Measurements from ENCODE around the gene BMPR1B.

The BMPR1B gene

GRCh38 chr4:94918543-94918942 is 160.8 kb downstream of the BMPR1B start:
- no peak for DNase-seq

DNA sequence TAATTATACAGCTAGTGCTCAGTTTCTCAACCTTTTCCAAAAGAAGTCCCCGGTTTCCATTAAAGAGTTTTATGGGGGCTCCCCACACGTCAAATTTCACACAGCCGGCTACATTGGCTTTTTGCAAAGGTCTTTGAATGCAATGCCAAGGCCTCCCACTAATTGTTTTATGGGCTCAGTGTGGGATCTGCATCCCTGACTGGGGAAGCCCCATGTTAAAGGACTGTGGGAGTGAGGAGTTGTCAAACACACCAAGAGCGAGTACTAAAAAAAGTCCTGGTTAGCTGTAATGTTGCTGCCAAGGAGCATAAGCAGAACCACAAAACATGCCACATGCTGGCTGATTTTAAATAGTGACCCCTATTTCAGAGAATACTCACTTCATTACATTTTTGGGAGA is 162.6 kb downstream of the BMPR1B start:
- no peak for DNase-seq

GRCh38 chr4:94924566-94924965 is 166.8 kb downstream of the BMPR1B start:
- DNase-seq: no peak

GRCh38 chr4:94925764-94926347 is 168.1 kb downstream of the BMPR1B start:
- no peak for DNase-seq

GRCh38 chr4:94926936-94927335 is 169.2 kb downstream of the BMPR1B start:
- DNase-seq: no peak

- no peak for DNase-seq
Measured at GRCh38 chr4:94927696-94928095, 169.9 kb downstream of the BMPR1B start.

- DNase-seq: no peak
Measured at GRCh38 chr4:94929696-94930095, 171.9 kb downstream of the BMPR1B start.

- no peak for DNase-seq
Measured at GRCh38 chr4:94931626-94932025, 173.9 kb downstream of the BMPR1B start.

DNA sequence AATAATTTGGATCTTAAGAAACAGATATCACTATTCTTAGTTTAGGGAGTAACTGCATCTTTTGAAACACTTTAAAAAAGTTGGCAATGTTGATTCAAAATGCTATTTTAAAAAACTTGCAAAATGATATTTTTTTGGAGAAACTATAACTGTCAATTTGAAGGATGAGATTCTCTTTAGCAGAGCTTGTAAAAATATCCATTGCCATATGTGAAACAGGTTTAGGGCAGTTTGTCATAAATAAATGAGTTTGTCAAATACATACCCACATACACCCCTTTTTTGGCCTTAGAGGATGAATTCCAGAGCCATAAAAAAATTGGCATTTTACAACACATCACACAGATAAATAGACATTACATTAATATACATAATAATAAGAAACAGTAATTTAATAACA is 174.6 kb downstream of the BMPR1B start:
- no peak for DNase-seq

GRCh38 chr4:94933799-94934198 is 176.0 kb downstream of the BMPR1B start:
- DNase-seq: no peak

DNA sequence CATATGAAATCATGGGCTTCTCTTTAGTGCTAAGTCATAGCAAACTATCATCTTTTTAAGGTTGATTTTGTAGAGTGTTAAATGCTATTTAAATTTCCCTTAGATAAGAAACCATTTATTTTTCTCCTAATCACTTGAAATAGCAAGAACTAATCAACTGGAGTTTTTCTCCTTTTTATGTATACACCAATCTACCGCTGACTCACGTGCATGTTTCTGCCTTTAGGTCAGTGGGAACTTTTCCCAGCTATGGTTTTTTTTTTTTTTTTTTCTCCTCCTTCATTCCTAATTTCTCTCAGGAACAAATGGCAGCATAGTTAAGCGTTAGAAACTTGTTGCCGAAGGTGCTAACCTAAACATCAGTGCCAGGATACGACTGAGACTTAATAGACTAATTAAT is 176.4 kb downstream of the BMPR1B start:
- DNase-seq: no peak

DNA sequence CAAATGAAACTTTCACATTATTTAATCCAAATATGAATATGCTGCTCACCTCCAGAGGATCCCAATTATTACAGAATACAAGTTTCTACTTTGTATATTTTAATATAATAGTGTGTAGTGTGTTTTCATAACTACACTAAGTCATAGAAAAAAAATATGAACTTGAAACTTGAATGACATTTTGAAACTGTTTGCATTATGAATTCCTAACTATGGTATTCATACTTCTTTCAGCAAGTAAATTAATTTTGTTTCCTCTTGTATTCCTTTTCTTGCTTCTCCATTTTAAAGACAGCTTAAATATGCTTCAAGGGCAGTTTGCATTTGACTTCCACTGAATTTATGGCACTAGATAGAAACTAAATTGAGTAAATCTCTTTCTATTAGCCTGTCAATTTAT is 177.1 kb downstream of the BMPR1B start:
- DNase-seq: no peak

- no peak for DNase-seq
Measured at GRCh38 chr4:94936854-94937253, 179.1 kb downstream of the BMPR1B start.

- DNase-seq: no peak
Measured at GRCh38 chr4:94939791-94940519, 182.2 kb downstream of the BMPR1B start.

DNA sequence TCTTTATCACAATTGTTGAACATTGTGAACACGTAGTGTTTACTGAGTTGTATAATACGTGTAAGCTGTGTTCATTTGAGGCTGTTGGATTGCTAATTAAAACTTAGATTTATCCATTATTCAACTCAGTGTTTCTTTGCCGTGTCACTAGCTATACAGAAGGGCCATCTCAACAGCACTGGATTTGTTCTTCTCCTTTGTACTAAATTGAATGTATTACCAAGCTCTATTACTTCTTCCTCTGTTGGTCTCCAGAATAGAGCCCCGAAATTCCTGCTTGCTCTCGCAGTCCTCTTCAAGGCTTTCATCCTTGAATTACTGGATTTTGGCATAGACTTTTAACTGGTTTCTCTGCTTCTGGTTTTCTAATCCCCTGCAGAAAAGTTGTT is 182.8 kb downstream of the BMPR1B start:
- DNase-seq: no peak

- DNase-seq: no peak
Measured at GRCh38 chr4:94941706-94942105, 184.0 kb downstream of the BMPR1B start.

GRCh38 chr4:94944726-94945125 is 187.0 kb downstream of the BMPR1B start:
- no peak for DNase-seq

DNA sequence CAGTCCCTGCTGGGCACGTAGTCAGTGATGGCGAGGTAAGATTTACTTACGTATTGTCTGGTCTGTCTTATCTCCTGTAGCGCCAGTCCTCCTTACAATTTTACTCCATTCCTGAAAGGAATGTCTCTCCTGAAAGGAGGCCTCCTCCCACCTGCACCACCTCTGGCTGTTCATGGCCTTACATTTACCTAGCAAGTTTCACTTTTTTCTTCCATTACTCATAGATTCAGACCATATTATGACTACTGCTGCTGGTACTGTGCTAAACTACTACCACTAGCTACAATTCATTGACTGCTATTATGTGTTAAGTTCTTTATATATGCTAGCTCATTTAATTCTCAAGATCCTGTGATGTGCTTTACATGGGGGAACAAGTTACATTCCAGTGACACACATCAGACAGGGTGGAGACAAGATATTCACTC is 189.9 kb downstream of the BMPR1B start:
- DNase-seq: no peak

- no peak for DNase-seq
Measured at GRCh38 chr4:94954251-94954650, 196.5 kb downstream of the BMPR1B start.

DNA sequence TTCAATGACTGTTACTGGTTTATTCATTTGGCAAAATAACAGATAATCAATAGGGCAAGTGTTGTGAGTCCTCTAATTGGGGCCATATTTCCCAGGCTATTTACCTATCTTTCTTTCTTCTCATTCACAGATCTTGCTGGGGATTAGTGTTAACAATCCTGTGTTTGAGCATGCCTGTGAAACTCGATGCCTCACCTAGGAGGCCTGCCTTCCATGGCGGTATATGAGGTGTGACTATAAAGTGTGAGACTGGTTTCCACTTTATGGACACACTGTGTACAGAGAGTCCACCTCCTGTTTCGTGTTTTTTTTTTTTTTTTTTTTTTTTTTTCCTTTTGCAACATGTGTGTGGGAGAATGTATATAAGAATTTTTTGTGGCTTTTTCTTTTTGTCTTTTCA is 199.3 kb downstream of the BMPR1B start:
- DNase-seq: no peak

- no peak for DNase-seq
Measured at GRCh38 chr4:94959307-94959706, 201.6 kb downstream of the BMPR1B start.

- no peak for DNase-seq
Measured at GRCh38 chr4:94960708-94961107, 203.0 kb downstream of the BMPR1B start.

- no peak for DNase-seq
Measured at GRCh38 chr4:94961420-94961819, 203.7 kb downstream of the BMPR1B start.

GRCh38 chr4:94962484-94962883 is 204.7 kb downstream of the BMPR1B start:
- no peak for DNase-seq

DNA sequence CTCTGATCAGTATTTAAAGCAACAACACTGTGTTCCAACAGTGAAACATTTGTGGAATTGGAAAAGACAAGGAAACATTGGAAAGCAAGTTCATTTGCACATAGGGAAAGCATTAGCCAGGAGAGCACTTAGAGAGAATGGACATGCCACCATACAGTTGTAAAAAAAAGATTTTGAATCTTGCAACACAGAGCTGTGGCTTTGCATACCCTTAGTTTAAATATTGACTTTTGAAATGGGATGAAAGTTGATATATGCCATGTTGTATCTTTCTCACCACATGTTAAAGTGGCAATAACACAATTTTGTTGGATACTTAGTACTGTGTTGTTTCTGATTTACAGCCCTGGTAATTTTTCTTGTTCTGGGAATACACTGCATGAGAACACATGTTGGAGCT is 208.1 kb downstream of the BMPR1B start:
- DNase-seq: no peak

All from NCI-H2081 treated with DMSO at 0.1 percent for 48 hours (cell line).